ENCODE results near the gene CHML. TPM values are rescaled to one million over a fixed set of nuclear protein-coding genes. Genes with fewer than 3 reads are reported as not detected.

Gene CHML
- total RNA-seq, 1 donor from 2014 or later = 13.6 TPM

DNA sequence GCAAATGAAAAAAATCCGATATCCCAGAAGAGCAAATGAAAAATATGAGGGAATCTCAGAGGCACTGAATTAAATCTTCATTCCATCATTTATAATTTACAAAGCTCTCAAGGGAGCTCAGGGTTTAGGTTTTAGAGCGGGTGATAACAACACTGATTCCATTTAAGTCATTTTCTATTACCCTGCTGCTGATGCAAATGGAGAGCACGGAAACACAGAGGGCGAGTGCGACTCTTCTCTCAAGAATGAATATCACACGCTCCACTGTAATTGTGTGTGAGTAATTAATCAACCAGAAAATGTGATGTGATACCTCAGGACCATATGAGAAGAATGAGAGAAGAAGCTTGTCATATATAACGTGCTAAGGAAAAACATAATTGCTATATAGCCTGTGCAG lies 22.7 kb downstream of the CHML start:
- no peak for DNase-seq (ENCODE audit: low read depth in 2 of 2)

GRCh38 chr1:241615043-241615974 lies 24.9 kb downstream of the CHML start:
- no peak for DNase-seq (ENCODE audit: low read depth in 2 of 2)

GRCh38 chr1:241614572-241614971 lies 25.6 kb downstream of the CHML start:
- no peak for DNase-seq (ENCODE audit: low read depth in 2 of 2)

GRCh38 chr1:241614144-241614543 lies 26.0 kb downstream of the CHML start:
- DNase-seq (ENCODE audit: low read depth in 2 of 2) = no peak

DNA sequence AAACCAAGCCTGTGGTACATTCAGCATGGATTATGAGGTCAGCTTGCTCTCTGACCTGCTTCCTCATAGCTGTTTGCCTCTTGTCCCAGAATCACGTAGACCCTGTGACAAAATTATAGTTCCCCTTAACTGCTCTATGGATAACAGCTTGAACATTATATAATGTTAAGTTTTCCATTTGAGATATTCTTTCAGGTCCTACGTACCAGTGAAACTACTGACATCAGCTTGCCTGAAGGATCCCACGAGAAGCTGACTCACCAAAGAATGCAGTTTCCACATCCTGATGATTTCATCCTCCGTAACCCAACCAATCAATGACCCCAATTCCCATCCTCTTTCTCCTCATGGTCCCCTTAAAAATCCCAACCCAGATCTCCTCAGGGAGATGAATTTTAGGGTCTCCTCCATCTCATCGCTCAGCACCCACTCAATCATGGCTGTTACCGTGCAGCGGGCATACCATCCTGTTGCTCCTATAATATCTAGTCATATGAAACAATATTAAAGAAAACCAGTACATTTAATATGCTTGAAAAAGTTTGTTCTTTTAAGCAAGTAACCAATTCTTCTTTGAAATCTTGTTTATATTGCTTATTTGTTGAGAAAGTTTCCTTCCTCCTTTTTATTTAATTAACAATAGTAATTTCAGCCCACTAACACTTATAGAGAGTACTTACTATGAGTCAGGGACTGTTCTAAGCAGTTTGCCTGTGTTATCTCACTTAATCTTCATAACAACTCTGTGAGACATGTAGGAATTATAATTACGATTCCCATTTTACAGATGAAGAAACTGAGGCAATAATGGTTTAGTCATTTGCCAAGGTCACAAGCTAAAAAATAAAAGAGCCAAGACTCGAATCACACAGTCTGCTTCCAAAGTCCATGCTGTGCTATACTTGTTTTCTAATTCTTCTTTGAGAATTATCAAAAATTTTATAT lies 27.4 kb downstream of the CHML start:
- peak in 1 of 2 donors; percentile 67 for DNase-seq (ENCODE audit: low read depth in 2 of 2)

DNA sequence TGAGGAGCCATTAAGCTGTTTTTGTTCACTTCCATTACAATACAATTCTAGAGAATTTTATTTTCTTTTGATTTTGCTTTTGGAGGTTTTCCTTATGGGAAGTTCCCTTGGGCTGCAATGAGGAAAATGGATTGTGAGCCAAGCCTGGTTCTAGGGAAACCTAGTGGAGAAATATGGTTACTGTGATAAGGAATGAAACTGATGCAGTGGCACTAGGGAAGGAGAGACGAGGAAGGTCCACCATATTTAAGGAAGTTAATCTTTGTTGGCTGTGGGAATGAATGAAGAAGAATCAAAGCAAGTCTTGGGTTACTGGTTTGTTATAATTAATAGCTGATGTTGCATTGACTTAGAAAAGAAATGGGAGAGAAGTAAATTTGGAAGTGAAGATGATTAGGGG lies 28.4 kb downstream of the CHML start:
- no peak for DNase-seq (ENCODE audit: low read depth in 2 of 2)

DNA sequence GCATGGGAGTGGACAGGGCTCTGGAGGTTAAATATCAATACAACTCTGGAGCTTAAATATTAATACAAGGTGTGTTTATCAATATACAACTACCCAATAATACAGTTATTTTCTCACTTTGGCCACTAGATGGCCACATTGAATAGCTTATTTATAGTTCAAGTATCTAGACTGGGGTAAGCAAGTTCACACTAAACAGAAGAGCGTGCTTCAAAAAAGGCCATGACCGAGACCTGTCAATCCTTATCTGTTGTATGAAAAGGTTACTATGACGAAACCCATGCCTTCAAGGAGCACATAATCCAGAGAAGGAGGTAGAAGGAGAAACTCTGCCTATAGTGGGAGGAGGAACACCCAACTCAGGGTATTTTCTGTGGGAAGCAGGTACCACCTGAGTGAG lies 29.1 kb downstream of the CHML start:
- peak; percentile 51 to 66 for DNase-seq (ENCODE audit: low read depth in 2 of 2)

- DNase-seq (ENCODE audit: low read depth in 2 of 2) = peak in 1 of 2 donors; percentile 31
Measured at GRCh38 chr1:241610056-241610815, 29.9 kb downstream of the CHML start.

DNA sequence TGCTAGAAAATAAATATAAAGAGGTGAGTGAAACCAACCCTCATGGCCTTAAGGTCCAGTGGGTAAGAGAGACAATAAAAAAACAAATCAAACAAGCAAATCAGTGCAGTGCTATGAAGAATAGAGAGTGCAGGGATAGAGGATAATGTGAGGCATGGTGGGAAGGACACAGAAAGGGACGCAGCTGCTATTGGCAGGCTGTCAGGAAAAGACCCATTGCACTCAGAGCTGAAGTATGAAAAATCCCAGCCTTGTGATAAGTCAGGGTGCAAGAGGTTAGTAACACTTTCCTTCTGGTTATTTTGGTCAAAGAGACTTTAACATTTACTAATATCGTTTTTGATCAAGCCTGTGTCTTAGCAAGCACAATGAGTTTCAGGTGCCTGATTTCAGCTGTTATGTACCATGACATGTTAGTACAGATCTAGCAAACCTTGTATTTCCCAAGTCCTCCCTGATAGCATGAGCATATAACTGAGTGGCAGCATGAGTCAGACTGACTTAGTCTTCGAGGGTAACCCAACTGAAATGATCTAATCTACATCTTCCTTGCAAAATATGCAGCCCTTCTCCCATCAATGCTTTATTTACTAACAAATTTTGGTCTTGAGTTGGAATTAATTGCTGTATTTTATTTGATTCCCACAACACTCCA lies 31.7 kb downstream of the CHML start:
- peak in 1 of 2 donors; percentile 11 for DNase-seq (ENCODE audit: low read depth in 2 of 2)

DNA sequence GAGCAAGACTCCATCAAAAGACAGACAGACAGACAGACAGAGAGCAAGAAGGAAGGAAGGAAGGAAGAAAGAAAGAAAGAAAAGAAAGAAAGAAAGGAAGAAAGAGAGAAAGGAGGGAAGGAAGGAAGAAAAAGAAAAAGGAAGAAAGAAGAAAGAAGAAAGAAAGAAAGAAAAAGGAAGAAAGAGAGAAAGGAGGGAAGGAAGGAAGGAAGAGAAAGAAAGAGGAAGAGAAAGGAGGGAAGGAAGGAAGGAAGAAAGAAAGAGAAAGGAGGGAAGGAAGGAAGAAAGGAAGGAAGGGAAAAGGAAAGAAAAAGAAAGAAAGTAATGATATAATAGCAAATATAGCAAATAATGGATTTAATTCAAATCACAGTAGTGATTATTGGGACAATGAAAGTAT lies 32.7 kb downstream of the CHML start:
- no peak for DNase-seq (ENCODE audit: low read depth in 2 of 2)

DNA sequence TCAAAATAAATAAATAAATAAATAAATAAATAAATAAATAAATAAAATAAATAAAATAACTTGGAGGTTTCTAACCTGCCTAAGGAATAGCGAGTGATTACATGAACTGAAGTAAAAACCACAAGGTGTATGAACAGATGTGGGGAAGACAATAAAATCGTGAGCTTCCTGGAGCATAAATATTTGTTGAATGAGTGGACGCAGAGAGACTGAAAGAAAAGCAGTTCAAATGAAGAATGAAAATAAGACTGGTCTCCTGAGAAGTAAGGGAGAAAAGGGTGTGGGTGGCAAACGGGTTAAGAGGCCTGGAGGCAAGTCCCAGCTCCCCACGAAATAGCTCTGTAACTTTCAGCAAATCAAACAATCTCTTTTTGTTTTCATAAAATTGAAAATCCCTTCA lies 33.6 kb downstream of the CHML start:
- DNase-seq (ENCODE audit: low read depth in 2 of 2) = no peak

GRCh38 chr1:241605146-241605805 lies 34.9 kb downstream of the CHML start:
- no peak for DNase-seq (ENCODE audit: low read depth in 2 of 2)

- DNase-seq (ENCODE audit: low read depth in 2 of 2) = no peak
Measured at GRCh38 chr1:241603731-241604245, 36.4 kb downstream of the CHML start.

GRCh38 chr1:241600496-241600901 lies 39.7 kb downstream of the CHML start:
- no peak for DNase-seq (ENCODE audit: low read depth in 2 of 2)

- no peak for DNase-seq (ENCODE audit: low read depth in 2 of 2)
Measured at GRCh38 chr1:241598249-241598648, 41.9 kb downstream of the CHML start.

DNA sequence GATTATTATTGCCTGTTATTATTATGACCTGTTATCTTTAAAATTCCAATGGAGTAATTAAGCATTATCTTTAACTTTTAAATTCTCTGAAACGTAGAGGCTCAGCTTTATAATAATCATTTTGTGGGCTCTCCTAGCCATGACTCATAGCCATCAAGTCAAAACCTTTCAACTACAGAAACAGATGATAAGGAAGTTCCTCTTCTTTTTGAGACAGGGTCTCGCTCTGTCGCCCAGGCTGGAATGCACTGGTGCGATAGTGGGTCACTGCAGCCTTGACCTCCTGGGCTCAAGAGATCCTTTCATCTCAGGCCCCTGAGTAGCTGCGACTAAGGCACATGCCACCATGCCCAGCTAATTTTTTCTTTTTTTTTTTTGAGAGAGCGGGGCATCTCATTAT lies 43.5 kb downstream of the CHML start:
- DNase-seq (ENCODE audit: low read depth in 2 of 2) = no peak

DNA sequence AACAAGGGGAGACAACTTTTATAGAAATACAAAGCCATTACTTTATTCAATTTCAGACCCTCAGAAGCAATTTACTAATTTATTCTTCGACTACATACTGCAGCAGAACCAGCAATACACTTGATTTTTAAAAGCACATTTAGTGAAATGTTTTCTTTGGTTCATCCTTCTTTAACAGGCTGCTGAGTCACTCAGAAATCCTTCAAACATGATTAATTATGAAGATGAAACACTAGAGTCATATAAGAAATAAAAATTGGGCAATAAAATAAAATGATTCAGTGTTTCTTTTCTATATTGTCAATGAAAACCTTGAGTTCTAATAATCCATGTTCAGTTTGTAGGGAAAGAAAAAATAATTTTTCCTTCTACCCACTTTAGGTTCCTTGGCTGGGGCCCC lies 47.0 kb downstream of the CHML start:
- DNase-seq (ENCODE audit: low read depth in 2 of 2) = no peak

- no peak for DNase-seq (ENCODE audit: low read depth in 2 of 2)
Measured at GRCh38 chr1:241592273-241592958, 47.8 kb downstream of the CHML start.

DNA sequence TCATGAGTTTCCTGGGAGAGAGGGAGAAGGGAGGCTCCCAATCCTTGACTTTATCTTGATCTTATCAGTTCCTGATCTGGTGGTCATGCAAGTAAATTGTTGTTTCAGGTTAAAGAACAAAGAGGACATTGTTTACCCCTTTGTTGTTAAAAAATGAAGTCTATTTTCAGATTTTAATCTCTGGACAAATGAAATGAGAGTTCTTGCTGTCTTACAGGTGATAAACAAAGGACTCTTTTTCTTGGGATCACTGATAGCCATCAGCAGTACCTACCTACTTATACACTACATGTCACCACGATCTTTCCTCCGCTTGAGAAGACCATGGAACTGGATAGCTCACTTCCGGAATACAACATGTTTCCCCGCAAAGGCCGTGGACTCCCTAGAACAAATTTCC lies 48.4 kb downstream of the CHML start:
- DNase-seq (ENCODE audit: low read depth in 2 of 2) = no peak

GRCh38 chr1:241591317-241591716 lies 48.9 kb downstream of the CHML start:
- DNase-seq (ENCODE audit: low read depth in 2 of 2) = no peak

All from dermis microvascular lymphatic vessel endothelial cell (primary cell).